Measurements from ENCODE around the gene HS6ST1.
A peak's percentile ranks its signal among the peaks of the same experiment; 100 is the strongest.
"Not testable (repeated sequence)": the region's sequence is repeated elsewhere in the genome, so short reads cannot be mapped to it uniquely, and the experiment has no call there.

Gene HS6ST1

DNA sequence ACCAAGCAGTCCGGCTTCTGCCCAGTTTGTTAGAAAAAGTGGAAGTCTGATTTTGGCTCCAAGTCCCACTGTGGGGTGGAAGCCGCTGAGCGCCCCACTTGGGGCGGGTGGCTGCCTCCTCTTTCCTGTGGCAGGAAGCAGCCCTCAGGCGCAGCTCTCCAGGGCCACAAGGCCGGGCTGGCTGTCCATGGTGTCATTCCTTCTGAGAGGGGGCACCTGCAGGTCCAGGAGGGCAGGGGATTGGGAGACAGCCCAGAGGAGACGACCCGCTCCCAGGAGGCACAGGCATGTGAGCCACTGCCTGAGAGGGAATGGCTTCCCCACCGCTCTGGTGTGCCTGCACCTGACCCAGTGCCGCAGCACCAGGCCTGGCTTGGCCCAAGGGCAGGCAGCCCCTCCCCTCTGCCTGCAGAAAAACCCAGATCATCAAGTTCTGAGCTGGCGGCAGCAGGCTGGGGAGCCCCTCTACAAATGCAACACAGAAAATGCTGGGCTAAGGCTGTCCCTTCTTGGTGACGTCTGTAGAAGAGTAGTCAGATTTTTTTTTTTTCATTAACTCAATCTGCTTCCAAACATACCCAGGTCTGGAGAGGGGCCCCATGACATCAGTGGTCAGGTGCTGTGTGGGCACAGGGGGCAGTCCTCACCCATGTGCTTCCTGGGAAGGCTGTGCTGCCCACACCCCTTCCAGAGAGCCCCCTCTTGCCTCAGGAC lies 38.4 kb downstream of the HS6ST1 start:
- DNase-seq = no peak

DNA sequence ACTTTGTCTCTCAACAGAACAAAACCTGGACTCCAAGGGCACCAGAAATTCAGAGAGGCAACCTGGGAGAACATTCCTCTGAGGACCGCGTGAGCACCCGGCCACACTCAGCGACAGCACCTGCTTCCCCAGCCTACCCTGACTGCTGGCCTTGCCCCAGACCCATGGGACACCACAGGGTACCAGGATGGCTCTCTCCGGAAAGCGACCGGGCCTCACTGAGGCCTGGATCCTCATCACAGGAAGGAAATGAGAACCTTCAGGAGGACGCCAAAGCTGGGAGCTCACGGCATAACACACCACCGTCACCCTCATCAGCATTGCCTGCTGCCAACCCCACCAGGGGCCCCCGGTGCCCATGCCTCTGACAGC lies 38.9 kb downstream of the HS6ST1 start:
- no peak for DNase-seq

DNA sequence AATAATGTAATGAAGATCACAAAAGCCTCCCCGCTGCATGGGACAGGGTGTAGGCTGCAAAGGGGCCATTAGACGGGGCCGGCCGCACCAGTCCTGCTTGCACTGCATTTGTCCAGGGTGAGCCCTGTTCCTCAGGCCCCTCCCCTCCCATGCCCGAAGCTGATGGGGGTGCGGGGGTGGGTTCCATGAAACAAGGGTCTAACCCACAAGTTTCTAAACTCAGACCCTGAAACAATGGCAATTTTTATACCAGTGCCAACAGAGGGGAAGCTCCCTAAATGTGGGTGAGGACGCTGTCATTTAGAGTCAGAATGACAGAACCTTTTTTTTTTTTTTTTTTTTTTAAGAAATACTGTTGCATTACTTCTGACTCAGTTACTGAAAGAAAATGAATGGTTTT lies 39.7 kb downstream of the HS6ST1 start:
- DNase-seq = no peak

DNA sequence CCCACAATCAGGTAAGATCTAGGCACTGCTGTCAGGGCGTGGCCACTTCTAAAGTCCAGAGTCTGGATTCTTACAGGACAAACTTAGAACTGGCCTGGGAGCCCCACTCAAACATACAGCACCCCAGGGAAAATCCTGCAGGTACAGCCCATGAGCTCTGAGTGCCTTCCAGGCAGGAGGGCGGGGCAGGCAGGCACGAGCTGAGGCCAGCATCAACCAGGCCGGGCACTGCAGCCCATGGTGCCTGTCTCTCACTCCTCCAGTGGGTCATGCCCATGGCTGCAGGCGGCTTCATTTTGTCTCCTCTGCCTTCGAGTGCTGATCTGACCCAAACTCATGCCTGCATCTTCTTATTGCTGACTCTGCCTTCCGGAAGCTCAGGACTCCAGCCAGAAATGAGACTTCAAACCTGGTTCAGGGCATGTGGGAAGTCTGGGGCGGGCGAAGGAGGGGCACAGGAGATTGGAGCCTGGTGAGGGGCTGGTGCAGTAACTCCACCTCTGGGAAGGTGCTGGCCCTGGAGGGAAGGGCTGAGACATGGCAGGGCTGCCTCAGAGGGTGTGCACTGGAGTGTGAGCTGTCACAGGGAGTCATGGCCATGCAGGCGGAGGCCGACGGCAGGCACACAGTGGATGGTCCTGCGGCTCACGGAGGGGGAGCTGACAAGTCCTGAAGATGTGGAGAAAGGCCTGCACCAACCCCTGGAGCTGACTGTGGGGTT lies 40.5 kb downstream of the HS6ST1 start:
- no peak for DNase-seq

DNA sequence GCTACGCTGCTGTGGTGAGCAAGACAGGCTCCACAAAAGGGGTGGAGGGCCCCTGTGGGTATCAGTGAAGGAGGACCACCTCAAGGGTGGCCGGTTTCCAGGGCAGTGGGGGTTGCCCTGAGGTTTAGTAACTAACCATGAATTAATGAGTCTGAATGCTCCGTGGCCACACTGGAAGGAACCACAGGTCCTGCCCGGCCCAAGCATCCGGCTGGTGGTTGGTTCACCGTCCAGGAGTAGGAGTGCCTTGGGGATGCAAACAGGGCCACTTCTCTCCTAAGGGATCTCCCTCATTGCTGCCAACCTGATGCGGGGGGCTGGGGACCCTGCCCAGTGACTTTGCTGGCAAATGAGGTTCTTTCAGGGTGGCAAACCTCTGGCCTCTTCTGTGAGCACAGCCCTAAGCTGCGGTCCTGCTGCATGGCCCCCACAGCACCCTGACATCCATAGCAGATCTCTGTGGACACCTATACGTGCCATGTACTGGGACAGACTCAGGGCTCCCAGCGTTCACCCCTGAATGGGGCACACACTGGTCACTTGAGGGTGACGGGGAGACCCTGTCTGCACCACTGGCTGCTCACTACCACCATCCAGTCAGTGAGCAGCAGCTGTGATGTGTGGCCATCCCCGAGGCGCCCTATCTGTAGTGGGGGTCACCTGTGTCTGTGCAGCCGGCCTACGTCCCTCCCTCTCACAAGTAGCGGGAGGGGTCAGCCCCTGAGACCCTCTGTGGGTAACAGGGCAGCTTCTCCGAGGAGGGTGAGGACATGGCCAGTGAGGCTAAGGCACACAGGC lies 41.6 kb downstream of the HS6ST1 start:
- no peak for DNase-seq

DNA sequence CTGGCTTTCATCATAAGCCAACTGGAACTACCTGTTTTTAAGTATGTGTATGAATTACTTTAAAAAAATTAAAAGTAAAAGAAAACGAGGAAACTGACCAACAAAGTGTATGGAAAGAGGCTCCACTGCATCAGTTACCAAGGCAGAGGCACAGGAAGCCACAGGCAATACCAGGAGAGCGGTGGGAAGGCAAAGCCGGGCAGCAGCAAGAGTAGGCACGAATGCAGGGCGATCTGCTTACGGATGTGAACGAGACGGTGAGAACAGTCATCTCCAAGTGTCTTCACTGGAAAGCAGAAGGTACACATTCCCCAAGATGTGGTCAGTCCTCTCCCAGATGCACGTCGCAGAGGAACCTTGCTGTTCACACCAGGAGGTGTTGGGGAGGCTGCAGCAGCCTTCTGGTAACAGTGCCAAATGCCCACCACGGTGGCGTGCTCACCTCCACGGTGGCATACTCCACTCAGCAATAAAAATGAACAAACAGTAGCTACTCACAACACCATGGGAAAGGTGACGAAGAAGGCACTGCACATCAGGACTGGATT lies 43.1 kb downstream of the HS6ST1 start:
- no peak for DNase-seq

DNA sequence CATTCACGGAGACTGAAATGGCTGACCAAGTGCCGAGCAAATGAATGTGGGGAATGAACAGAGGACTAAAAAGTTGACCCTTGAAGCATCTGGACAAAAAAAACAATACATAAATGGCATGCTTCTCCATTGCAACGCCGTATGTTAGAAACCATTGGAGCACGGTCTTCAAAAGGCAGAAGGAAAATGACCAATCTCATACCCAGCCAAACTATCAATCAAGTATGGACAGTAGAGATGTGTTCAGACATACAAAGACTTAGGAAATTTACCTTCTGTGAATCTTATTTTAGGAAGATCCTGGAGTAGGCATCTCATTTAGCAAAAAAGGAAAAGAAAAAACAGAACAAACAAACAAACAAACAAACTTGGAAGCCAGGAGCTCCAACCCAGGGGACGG lies 44.5 kb downstream of the HS6ST1 start:
- DNase-seq = no peak

DNA sequence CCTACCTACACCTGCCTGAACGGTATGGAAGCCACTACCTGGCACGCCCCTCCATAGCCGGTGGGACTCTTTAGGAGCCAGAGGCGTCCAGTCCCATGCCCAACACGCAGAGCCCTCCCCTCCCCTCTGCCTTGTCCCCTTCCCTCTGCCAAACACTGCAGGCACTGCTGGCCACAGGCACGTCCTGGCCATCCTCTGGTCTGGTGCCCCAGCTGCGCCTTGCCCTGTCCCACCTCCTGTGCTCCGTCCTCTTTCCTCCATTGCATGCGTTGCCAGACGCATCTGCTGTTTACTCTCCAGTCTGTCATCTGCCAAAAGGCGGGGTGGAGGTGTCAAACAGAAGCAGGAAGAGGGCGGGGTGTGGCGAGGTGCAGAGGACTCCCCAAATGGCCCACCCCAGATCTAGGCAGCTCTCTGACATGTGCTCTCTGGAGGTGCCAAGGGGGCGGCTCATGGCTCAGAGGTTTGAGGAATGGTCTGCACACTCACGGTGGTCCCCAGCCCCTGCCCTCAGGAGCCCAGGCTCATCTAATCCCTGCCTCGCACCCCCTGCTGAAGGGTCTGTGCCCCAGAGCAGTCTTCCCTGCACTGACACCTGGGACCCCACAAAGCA lies 45.1 kb downstream of the HS6ST1 start:
- DNase-seq = peak; percentile 33

DNA sequence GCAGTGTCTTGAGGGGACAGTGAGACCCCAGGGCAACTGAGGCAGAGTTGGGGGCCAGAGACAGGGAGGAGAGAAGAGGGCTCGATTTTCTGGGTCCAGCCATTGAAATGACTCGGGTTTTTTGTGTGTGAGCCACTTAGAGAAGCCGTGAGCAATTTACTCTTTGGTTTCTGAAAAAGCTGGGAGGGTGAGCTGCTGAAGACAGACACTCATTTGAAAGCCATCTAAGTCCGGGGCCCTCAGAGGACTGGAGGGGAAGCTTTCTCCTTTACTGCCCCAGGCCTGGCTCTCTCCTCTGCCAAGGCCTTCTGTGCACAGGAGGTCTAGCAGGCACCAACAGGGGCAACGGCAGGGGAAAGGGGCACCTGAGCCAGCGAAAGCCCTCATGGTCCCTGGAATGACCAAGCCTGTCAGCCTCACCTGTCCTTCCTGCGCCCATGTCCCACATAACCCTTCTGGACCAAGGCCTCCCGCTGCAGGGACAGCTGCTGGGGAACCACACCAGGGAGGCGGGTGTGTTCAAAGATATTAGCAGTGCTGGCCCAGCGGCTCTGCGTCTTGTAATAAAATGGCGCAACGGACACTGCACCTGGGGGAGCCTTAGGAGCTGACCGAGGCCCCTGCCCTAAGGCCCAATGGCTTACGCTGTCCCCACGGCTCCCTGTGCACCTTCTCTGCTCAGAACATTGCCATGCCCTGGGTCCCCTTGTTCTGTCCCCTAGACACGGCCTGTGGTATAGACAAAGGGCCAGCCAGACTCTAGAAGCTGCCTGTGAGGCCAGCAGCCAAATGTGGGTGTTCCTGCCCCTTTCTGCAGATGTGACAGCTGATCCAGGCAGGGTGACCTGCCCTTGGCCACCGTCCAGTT lies 45.8 kb downstream of the HS6ST1 start:
- DNase-seq = no peak

DNA sequence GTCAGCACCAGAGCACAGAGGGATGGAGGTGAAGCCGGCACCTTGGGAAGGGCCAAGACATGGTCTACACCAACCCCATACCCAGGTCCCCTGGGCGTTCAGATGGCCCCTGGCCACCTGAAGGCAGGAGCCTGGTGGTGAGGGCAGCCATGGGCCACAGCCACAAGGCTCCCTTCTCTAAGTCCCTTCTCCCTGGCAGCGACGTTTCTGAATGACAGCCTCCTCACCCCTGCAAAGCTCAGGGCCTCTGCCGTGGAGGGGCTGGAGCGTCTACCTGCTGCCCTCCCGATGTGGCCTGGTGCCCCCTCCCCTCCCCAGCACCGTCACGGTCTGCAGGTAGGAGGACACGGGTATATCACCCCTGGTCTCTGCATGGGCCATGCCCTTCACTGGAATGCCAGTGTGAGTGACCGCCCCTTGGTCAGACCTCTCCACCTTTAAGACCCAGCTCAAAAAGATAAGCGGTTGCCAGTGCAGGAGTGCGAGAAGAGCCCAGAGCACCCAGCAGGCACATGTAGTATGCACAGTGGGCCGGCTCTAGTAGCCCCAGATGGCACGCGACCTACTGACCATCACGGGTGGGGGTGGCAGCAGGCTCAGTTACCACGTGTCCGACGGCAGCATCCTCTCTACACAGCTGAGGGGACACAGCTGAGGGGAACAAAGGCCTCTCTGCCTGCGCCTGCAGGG lies 46.6 kb downstream of the HS6ST1 start:
- no peak for DNase-seq

DNA sequence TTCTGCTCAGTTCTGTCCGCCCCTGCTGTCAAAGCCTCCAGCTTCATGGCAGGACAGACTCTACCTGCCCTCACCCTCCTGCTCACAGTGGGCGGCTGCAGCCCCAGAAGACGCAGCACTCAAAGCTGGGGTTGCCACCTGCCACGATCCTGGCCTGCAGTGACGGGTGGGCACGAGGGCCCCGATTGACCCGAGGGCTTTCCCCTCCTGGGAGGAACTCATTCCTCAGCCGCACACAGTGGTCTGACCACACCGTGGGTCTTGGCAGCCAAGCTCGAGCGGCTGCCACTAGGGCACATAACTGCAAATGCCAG lies 47.1 kb downstream of the HS6ST1 start:
- DNase-seq = no peak

DNA sequence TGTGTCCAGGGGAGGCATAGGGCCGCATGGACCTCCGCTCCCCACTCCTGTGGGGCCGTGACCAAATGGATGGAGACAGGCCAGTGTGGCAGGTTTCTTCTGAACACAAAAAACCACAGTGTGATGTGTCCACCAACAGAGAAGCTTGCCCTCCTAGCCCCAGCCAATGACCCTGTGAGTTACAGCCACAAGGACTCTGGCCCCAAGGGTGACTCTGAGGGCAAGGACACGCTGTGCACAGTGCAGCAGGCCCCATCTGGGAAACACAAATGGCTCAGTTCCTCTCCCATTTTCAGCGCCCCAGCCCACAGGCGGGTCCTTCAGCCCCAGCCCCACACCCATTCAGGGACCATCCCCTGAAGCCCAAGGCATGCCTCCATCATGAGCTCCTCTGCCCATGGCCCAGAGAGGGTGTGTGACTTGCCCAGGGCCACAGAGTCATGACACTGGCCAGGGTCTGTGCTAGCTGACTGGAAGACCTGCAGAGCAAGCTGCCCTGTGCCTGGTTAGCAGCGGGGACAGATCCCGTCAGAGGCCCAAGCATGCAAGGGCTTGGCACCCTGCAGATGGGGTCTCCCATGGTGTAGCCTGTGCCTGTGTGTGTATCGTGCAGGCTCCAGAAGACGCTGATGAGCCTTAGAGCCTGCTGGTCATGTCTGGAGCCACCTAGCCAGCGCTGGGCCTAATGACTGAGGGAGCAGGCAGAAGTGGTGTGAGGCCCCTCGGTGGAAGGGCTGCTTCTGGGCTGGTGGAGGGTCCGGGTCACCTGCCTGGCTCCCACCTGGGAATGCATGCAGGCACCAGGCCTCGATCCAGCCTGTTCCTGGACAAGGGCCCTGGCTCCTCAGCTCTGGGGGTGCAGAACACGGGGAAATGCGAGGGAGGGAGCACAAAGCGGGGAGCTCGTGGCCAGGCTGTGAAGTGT lies 47.7 kb downstream of the HS6ST1 start:
- DNase-seq = no peak

DNA sequence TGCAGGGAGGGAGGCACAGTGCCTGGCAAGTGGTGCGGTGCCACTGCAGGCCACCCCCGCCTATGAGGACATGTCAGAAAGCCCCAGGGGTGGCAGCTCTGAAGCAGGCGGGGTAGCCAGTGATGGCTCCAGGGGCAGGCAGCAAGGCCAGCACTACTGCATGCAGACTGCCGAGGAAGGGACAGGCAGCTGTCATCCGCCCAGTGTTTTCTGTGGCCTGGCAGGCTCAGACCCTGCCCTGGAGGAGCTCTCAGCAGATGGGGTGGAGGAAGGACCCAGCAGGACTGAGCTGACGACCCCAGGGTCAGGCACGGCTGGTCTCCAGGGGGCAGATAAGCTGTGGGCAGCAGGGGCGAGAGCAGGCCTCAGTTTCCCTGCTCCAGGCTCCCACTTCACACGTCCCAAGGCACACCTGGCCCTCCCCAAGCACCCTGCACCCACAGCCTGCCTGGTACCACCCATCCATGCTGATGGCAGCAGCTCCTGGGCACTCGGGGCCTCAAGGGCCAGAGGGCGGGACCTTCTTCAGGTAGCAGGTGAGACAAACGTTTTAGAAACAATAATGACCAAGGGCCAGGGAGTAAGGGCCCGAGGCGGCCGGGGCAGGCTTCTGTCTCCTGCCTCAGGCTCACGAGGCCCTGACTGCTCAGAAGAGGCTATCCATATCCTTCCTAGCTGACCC lies 48.5 kb downstream of the HS6ST1 start:
- DNase-seq = no peak

DNA sequence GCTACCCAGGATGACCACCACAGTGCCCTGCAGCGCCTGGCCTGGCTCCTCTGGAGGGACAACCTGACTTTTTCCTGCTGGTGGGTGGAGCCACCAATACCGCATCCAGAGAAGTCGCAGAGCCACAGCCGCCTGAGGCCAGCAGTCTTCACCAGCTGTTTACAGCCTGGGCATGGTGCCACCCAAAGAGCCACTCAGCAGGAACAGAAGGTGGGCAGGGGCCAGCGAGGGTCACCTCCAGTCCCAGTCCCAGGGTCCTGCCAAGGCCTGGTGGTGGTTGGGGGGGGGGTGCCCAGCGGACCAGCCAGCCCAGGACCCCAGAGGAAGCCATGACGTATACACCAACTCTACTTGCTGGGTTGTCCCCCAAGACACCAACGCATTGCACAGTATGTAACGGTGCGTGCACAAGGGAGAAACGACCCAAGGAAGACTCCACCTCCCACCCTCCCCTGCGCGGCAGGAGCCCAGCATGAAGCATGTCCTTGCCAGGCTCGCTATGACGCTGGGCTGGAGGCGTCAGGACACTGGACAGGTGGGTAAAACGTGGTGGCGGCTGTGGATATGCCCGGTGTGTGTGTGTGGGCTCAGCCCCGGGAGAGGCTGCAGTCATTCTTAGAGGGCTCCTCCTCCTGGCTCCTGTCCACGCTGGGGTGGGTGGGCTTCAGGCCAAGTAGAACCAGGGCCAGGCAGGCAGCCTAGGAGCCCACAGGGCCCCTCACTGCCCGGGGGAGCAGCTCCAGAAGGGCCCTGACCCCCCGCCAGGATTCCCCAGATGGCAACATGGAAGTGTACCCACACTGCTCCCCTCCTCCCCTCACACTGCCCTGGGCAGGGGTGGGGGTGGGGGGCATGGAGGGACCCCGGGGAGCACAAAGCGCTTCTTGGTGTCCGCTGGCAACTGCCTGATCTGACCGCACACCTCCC lies 49.3 kb downstream of the HS6ST1 start:
- DNase-seq = no peak

DNA sequence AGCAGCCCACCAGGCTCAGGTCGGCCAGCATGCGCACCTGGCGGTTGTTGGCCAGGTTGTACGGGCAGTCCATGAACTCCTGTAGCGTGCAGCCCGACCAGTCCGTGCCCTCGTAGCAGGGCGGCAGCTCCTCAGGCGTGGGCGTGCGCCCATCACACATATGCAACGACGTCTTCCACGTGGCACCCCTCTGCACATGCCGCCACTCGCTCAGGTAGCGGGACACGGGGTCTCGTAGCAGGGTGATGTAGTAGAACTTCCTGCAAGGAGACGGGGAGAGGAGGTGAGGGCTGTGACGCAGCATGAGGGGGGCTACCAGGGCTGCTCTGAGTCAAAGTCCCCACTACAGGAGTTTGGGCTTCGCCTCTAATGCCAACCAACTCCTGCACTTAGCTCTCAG lies 50.1 kb downstream of the HS6ST1 start:
- DNase-seq = not testable (repeated sequence)

DNA sequence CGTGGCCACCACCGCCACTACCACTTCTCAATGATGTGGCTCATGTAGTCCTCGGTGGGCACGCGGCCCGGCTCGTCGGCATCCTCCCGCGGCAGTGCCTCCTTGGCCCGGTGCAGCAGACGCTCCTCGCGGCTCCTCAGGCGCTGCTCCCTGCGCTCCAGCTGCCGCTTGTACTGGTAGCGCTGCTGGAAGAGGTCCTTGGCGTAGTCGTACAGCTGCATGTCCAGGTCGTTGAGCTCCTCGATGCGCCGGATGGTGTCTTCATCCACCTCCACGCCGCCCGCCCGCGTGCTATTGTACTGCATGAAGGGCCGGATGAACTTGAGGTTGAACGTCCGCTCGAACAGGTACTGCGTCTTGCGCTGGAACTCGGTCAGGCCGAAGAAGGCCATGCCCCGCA lies 50.5 kb downstream of the HS6ST1 start:
- not testable (repeated sequence) for DNase-seq

DNA sequence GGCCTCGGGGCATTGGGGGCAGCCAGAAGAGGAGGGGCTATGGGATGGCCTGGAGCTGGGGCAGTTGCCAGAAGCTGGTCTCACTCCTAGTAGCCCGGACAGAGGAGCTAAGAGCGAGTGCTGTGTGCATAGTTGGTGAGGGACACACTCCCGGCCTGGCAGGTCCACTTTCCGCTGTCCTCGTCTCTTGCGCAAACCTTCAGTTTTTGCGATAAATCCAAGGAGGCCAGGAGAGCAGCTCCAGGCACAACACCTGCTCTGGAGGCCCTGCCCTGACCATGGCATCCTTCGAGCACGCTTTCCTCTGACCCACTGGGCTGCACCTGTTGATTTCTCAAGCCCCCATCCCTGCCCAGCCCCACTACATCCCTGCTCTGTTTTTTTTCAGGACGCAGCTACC lies 51.0 kb downstream of the HS6ST1 start:
- not testable (repeated sequence) for DNase-seq

DNA sequence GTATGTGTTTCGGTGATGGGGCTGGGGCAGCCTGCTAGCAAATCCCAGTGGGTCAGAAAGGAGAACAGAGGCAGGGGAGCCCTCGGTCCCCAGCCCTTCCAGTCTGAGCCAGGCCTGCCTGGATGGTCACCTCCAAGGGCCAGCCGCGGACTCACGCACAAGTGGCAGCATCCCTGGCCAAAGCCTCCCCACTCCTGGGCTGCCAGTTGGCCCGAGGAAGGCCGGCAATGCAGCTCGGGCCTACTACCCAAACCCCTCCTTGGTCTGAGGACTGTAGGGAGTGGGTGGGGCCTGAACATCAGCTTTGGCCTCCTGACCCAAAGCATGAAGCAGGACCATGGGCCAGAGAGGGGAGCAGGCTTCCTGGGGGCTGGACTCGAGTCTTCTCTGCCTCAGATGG lies 51.5 kb downstream of the HS6ST1 start:
- not testable (repeated sequence) for DNase-seq

DNA sequence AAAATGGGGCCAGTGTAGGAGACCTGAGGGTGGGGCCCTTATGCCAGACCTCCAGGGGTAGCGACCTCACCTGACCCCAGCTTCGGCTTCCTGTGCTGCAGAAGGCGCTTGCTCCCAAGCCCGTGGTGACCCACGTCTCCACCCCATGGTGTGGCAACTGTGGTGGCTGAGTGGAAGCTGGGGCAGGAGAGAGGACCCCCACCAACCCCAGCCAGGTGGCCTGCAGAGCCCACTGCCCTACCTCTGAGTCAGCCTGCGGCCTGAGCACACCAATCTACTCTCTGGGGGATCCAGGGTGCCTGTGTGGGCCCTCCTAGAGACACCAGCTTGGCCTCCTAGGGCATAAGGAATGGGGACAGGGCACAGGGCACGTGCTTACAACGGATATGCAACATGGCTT lies 52.2 kb downstream of the HS6ST1 start:
- DNase-seq = not testable (repeated sequence)

All from SHP77 treated with DMSO at 0.1 percent for 48 hours (cell line).